UCSD-AML1 (cell line): ENCODE data around the gene EPB41L3.
"Not testable (repeated sequence)": the region's sequence is repeated elsewhere in the genome, so short reads cannot be mapped to it uniquely, and the experiment has no call there.

Experiments used
- DNase-seq: peaks from one replicate; lab custom pipeline; 2025; ENCODE audit not compliant: unreplicated experiment; lab: John Stamatoyannopoulos, UW

EPB41L3 gene

DNA sequence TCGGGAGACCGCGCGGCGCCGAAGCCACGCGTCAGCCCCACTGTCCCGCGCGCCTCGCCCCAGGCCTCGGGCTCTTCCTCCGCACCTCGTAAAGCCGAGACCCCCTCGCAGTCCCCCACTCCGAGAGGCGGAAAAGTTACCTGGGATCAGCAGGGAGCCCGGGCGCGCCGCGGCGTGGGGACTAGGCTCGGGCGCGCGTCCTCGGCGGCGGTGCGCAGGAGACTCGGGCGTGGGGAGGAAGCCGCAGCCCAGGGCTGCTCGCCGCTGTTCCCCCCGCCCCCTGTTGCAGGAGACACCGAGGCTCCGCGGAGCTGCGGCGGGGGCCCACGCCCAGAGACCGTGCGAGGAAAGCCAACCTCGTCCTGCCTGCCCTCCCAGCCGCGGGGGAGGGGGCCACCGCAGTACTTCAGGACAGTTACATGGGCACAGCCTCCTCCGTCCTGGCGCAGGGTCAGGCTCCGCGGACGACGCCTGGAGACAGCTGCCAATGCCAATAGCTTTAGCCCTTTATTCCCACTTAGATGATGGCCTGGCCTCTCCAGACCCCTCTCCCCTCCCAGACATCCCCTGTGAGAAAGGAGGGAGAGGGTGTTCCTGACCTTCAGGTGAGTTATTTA, at the start of gene EPB41L3:
Gene EPB41L3 (minus strand): TSS at position 225 of the 617 bp plus-strand sequence. CDS start 54,814 bp downstream, outside the sequence.
- no peak for DNase-seq

DNA sequence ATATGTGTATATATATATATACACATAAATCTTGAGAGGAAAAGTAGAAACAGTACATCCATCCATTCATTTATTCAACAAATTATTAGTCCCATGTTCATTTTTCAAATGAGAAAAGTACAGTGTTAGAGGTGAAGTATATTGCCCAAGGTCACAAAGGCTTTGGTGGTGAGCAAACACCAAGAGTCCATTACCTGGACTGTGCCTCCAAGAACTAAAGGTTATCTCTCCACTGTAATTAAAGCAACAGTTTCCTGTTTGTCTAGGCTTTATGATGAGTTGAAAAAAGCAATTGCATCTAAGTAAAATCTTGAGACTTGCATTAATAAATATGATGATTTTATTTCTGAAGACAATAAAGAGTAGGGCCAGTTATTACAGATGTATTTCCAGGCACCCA, 44.7 kb upstream of the EPB41L3 start:
- DNase-seq: no peak

DNA sequence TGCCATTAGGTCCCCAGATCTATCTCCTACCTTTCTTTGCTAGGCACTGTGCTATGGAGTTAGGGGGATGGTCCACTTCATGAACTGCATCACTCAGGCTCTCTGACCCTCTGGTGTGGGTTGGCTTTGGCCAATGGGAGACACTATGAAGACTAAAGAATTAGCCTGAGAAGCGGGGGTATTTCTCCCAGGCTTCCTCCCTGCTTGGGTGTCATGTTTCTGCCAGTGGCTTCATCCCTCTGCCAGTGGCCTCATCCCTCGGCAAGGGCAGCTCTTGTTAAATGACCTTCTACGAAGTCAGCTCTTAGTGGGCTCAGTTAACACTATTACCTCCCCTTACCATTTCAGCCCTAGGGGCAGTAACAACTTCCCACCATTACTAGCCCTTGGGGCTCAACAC, 41.9 kb upstream of the EPB41L3 start:
- DNase-seq: no peak

- no peak for DNase-seq
These were observed 41.1 kb upstream of the EPB41L3 start for GRCh38 chr18:5584746-5585417.

- DNase-seq: no peak
These were observed 39.3 kb upstream of the EPB41L3 start for GRCh38 chr18:5582849-5583681.

DNA sequence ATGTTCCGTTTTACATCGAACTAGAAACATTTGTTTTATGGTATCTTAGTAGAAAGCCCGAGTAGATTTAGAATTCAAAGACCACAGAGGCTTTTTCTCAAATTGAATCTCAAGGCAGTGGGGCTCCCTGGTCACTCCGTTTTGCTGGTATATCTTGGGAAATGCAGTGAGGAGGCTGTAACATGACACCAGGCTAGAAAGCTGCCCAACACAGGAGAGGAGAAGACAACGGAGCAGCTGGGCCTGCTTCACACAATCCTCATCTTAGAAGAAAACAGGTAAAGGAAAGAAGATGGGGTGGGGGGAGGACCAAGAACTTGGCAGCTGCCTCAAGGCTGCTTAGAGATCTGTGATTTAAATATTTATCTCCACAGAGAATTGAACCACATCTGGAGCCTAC, 38.3 kb upstream of the EPB41L3 start:
- no peak for DNase-seq

DNA sequence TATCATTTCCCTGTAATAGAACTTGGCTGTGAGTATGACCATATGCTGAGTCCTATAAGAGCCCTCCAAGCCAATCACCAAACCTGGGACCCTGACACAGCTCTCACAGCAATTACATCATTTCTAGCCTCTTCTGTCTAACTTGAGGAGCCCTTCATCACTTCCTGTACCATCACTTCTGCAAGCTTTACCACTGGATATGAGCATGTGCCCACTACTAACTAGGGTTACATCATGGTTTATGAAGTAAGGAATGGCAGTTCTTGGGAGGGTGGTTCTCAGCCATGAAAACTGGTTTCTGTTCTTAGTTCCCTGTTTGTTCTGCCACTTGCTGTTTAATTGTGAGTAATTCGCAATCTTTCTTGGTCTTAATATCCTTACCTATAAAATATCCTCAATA, 31.0 kb upstream of the EPB41L3 start:
- no peak for DNase-seq

GRCh38 chr18:5571666-5572065, 27.9 kb upstream of the EPB41L3 start:
- no peak for DNase-seq

- not testable (repeated sequence) for DNase-seq
These were observed 26.8 kb upstream of the EPB41L3 start for GRCh38 chr18:5570613-5571012.

DNA sequence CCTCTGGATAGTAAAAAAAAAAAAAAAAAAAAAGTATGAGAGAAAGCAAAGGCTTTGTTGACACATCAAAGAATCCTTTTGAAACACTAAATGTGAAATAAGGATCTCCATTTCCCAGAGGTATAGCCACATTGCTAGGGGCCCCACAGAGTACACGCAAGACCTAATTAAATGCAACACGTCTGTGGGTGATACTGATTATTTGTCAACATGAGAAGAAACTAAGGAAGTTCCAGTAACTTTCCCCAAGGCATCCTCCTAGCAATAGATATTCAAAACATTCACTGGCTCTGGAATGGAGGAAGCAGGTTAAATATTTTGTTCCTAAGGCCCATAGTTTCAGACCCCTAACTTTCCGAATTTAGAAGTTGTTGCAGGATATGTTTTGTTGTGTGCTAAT, 24.6 kb upstream of the EPB41L3 start:
- DNase-seq: no peak

DNA sequence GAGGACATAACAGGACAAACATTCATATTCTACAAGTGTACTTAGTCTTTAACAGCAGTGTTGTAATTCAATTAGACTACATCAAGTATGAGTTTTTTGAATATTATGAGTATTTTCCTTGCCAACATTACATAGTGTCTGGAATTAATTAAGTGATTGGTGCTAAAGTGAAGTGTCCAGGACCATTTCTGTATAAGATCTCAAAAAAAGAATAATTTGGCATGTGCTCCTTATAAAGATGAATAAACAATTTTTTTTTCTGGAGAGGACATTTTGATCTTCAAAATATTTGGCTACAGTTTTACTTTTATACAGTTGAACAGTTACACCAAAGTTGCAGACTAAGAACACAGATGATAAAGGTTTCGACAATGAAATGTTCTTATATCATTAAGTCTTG, 15.1 kb upstream of the EPB41L3 start:
- DNase-seq: no peak

GRCh38 chr18:5556310-5556974, 12.6 kb upstream of the EPB41L3 start:
- no peak for DNase-seq

DNA sequence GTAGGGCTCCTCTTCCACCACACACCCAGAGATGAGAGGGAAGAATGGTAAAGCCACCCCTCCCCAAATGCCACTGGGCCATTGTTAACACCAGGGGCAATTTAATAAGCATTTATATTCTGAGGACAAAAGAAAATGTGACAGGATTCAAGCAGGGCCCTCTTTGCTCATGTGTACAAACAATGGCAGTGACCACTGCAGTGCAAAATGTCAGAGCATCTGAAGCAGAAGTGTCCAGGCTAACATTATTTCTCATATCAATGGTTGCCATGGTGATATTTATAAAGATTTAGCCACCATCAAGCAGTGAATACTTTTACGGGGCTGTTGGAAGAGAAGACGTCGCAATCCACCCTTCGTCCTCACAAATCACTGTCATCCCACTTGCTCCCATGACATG, 10.8 kb upstream of the EPB41L3 start:
- DNase-seq: no peak

DNA sequence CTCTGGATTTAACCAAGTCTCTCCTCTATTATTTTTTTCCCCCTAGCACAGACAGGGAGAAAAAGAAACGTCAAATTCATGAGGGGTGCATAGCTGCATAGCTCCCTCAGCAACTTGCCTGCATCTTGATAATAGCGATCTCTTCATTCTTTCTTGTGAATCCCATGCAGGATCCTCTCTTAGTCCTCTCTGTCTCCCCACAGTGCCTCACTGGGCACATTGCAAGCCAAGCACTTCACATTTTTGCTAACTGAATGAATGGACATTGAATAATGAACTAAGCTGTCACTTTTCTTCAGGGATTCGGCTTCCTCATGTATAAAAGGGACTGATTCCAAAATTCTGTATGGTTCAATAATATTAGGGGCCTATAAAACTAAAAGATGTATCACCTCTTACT, 2.9 kb upstream of the EPB41L3 start:
- DNase-seq: no peak

DNA sequence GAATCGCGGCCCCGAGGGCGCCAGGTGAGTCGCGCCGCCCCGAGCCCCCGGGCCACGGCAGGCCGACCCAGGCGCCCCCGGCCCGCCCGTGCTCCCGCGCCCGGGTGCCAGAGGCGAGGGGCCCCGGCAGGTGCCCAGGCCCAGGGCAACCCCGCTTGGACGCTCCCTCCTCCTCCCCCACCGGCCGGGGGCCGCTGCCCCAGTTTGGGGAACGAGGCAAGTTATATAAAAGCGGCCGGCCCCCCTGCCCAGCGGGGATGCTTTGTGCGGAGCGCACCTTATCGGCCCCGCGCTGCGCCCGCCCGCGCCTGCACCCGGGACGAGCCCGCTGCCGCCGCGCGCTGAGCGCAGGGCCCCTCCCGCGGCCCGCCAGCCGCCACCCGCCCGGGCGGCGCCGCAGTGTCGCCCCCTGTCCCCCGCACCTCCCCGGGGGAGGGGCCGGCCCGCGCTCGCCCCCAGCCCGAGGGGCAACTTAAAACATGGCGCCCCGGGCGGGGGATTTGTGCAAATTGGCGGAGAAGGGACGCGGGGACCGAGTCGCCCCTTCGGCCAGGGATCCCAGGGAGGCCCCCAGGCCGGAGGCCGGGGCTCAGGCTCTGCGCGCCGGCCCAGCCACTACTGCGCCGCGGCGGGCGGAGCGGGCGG, 639 bp downstream of the EPB41L3 start:
- no peak for DNase-seq

DNA sequence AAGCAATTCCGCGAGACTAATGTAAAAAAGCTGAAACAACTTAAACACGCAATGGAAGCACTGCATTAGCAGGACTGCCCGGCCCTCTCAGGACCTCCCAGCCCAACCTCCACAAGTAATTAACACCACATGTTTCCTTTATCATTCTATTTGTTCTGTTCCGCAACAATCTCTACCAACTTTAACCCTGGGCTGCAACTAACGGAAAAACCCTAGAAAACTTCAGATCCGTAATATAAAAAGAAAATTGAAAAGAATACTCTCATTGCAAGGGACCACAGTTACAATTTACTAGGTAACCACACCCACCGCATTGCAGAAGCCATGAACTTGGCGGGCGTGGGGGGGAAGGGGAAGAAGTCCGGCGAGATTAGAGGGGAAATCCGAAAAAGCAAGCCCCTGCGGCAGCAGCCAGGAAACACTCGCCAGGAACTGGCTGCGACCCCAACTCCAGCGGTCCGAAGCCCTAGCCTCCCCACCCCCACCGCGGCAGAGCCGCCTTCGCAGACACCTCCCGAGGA, 1.2 kb downstream of the EPB41L3 start:
- DNase-seq: no peak

DNA sequence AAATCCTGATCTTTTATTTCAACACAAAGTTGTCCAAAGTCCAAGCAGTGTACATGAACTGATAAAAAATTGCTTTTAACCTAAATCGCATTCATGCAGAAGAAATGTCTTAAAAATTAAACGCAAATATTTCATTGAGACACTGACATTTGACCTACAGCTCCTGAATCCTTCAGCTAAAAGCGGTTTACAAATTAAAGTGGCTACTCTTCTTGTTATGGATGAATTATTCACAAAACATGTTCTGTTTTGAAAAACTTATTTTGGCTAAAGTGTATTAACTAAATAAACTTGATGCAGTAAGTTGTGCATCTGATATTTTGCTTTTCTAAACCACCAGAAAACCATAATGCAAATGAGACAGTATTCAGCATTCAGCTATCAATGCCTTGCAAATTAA, 2.2 kb downstream of the EPB41L3 start:
- no peak for DNase-seq

GRCh38 chr18:5539391-5539790, 4.4 kb downstream of the EPB41L3 start:
- DNase-seq: no peak

- no peak for DNase-seq
These were observed 5.3 kb downstream of the EPB41L3 start for GRCh38 chr18:5538544-5538943.

DNA sequence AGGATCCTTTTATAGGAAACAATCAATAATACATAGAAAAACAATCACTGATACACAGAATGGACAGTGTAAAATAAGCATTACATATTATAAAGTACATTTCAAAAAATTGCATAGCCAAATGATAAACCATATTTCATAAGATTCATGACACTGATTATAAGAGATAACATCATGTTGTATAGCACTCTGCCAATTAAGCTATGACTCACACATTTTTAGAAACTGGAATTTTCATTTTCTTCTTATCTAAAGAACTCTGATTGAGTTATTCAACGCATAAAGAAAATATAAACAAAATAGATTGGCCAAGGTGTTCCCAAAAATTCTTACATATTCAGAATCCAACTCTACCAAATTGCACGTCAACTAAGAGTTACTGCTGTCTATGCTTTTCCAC, 5.9 kb downstream of the EPB41L3 start:
- no peak for DNase-seq

- DNase-seq: no peak
These were observed 9.0 kb downstream of the EPB41L3 start for GRCh38 chr18:5534845-5535244.
